Measurements from ENCODE around the gene RDH5.

DNA sequence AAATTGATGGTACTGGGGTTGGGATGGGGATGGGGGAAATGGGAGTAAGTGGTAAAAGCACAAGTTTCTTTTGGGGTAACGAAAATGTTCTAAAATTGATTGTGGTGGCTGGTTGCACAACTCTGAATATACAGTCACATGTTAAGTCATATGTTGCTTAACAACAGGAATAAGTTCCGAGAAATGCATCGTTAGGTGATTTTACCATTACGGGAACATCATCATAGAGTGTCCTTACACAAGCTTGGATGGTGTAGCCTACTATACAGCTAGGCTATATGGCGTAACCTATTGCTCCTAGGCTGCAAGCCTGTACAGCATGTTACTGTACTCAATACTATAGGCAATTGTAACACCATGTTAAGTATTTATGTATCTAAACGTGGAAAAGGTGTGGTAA, 43.5 kb upstream of the RDH5 start:
- TF ChIP-seq CTCF (IDR thresholded peaks at IDR 0.05) (no peak), POLR2A (IDR thresholded peaks at IDR 0.05) (no peak)

Data from heart left ventricle (tissue), 13 donors.